SK-N-SH (cell line): Measurements from ENCODE around the gene SERPINE2. TPM values are rescaled to one million over a fixed set of nuclear protein-coding genes. Genes with fewer than 3 reads are reported as not detected.

Experiments
- CTCF ChIA-PET: fragments of 300-600, 350-600 bp; formaldehyde crosslinking; extraction: SDS; loops from one replicate; lab custom pipeline; 2021; lab: Yijun Ruan, JAX
- POLR2A ChIA-PET: fragments of 350-600 bp; sonication (Branson Sonifier 250); formaldehyde crosslinking; extraction: SDS; loops from one replicate; lab custom pipeline; 2020; ENCODE audit warnings: antibody characterized with exemption, inconsistent platforms; lab: Yijun Ruan, JAX
- DNase-seq: peaks from one replicate; pipeline ENCODE4 v3.0.0; 2012
- H2AFZ ChIP-seq: fragments of 200-600 bp; sonication (generic); 2 replicates; pipeline ENCODE4 v1.8.1; 2016; ENCODE audit warnings: antibody characterized with exemption, mild to moderate bottlenecking, low read depth
- H3F3A ChIP-seq: fragments of 200-600 bp; sonication (generic); replicated peaks from 2 replicates; pipeline ENCODE3; 2016; ENCODE audit warnings: antibody characterized with exemption, mild to moderate bottlenecking; ENCODE audit not compliant: insufficient read depth
- H3K27ac ChIP-seq, 2 experiments: fragments of 200-500 bp in 1 of 2; fragments of 200-600 bp in 1 of 2; sonication (Bioruptor generic) in 1 of 2; sonication (generic), shearing (Covaris generic) in 1 of 2; 2 replicates each; pipeline versions ENCODE4 v1.5.1 to v1.6.1; 2014 to 2016; ENCODE audit warnings: low read depth in 2 of 2, inconsistent platforms in 1 of 2, low read length in 1 of 2, mild to moderate bottlenecking in 1 of 2, mixed read lengths in 1 of 2
- H3K27me3 ChIP-seq: fragments of 200-600 bp; sonication (generic), shearing (Covaris generic); 2 replicates; pipeline ENCODE4 v1.6.1; 2016; ENCODE audit warnings: mixed run types; ENCODE audit not compliant: insufficient read depth
- H3K36me3 ChIP-seq, 2 experiments: fragments of 200-500 bp in 1 of 2; fragments of 200-600 bp in 1 of 2; sonication (Bioruptor generic) in 1 of 2; sonication (generic) in 1 of 2; replicated peaks in 1 of 2; 2 replicates each; pipeline versions ENCODE3 to v1.5.1; 2014 to 2016; ENCODE audit warnings: low read length in 1 of 2, mild to moderate bottlenecking in 1 of 2; ENCODE audit not compliant: insufficient read depth in 2 of 2, control insufficient read depth in 1 of 2
- H3K4me1 ChIP-seq, 2 experiments: fragments of 200-500 bp in 1 of 2; fragments of 200-600 bp in 1 of 2; sonication (Bioruptor generic) in 1 of 2; sonication (generic), shearing (Covaris generic) in 1 of 2; 2 replicates each; pipeline versions ENCODE4 v1.5.1 to v1.6.1; 2014 to 2016; ENCODE audit warnings: low read depth in 1 of 2, low read length in 1 of 2, mixed run types in 1 of 2; ENCODE audit not compliant: insufficient read depth in 2 of 2, control insufficient read depth in 1 of 2
- H3K4me2 ChIP-seq: fragments of 200-600 bp; sonication (generic), shearing (Covaris generic); 2 replicates; pipeline ENCODE4 v1.6.1; 2017; ENCODE audit warnings: mixed run types
- H3K4me3 ChIP-seq, 2 experiments: fragments of 200-500 bp in 1 of 2; fragments of 200-600 bp in 1 of 2; sonication (Bioruptor generic) in 1 of 2; sonication (generic), shearing (Covaris generic) in 1 of 2; 2 replicates each; pipeline versions ENCODE4 v1.5.1 to v1.8.1; 2014 to 2016; ENCODE audit warnings: low read depth in 2 of 2, inconsistent platforms in 1 of 2, low read length in 1 of 2, mild to moderate bottlenecking in 1 of 2, mixed read lengths in 1 of 2, moderate library complexity in 1 of 2
- H3K79me2 ChIP-seq: fragments of 200-600 bp; sonication (generic); 2 replicates; pipeline ENCODE4 v1.8.1; 2017; ENCODE audit warnings: mild to moderate bottlenecking; ENCODE audit not compliant: insufficient read depth
- H3K9ac ChIP-seq: fragments of 200-600 bp; sonication (generic); 2 replicates; pipeline ENCODE4 v1.6.1; 2017; ENCODE audit warnings: mixed run types
- H3K9me2 ChIP-seq: fragments of 200-600 bp; sonication (generic); 2 replicates; pipeline ENCODE4 v1.6.1; 2017; ENCODE audit warnings: mixed run types
- H3K9me3 ChIP-seq: fragments of 200-600 bp; sonication (generic); 2 replicates; pipeline ENCODE4 v1.6.1; 2017; ENCODE audit warnings: mixed run types, mild to moderate bottlenecking, moderate library complexity
- H4K20me1 ChIP-seq: fragments of 200-600 bp; sonication (generic); 2 replicates; pipeline ENCODE4 v1.6.1; 2017; ENCODE audit warnings: mild to moderate bottlenecking, mixed run types; ENCODE audit not compliant: insufficient read depth
- CTCF ChIP-seq: fragments of 200-600 bp; sonication (generic); IDR thresholded peaks from 2 replicates; pipeline ENCODE4 v1.6.1; 2017; ENCODE audit warnings: antibody characterized with exemption, mild to moderate bottlenecking, moderate library complexity
- EP300 ChIP-seq, 2 experiments: IDR thresholded peaks; 2 replicates each; pipeline versions ENCODE4 v1.4.0 to v1.6.1; 2012; ENCODE audit warnings: borderline replicate concordance in 1 of 2, low read depth in 1 of 2, low read length in 1 of 2
- EZH2phosphoT487 ChIP-seq: fragments of 200-600 bp; sonication (generic); IDR thresholded peaks from 2 replicates; pipeline ENCODE4 v1.6.1; 2017; ENCODE audit warnings: low read depth, mixed run types, mild to moderate bottlenecking, antibody characterized with exemption, moderate library complexity, borderline replicate concordance
- FOSL2 ChIP-seq: IDR thresholded peaks from 2 replicates; pipeline ENCODE4 v1.4.0; 2012; ENCODE audit warnings: low read depth, mild to moderate bottlenecking, moderate library complexity, borderline replicate concordance
- FOXJ3 ChIP-seq: sonication (generic); formaldehyde crosslinking; IDR thresholded peaks from 2 replicates; pipeline ENCODE4 v1.5.1; 2020; ENCODE audit warnings: mild to moderate bottlenecking, missing genetic modification reagents
- GATA2 ChIP-seq: sonication (generic); formaldehyde crosslinking; IDR thresholded peaks from 2 replicates; pipeline ENCODE4 v1.5.0; 2020; ENCODE audit warnings: mild to moderate bottlenecking, missing genetic modification reagents
- JUND ChIP-seq: IDR thresholded peaks from 2 replicates; pipeline ENCODE4 v1.4.0; 2012
- MAX ChIP-seq: IDR thresholded peaks from 2 replicates; pipeline ENCODE4 v1.4.0; 2012; ENCODE audit warnings: low read depth
- MEF2A ChIP-seq: IDR thresholded peaks from 2 replicates; pipeline ENCODE4 v1.4.0; 2012; ENCODE audit warnings: low read depth, borderline replicate concordance
- MXI1 ChIP-seq: IDR thresholded peaks from 2 replicates; pipeline ENCODE4 v1.6.1; 2012; ENCODE audit warnings: mild to moderate bottlenecking, low read depth, low read length, improper control_type of control experiment
- NRF1 ChIP-seq: IDR thresholded peaks from 2 replicates; pipeline ENCODE4 v1.6.1; 2012; ENCODE audit warnings: low read depth, mild to moderate bottlenecking, low read length
- RAD21 ChIP-seq: IDR thresholded peaks from 2 replicates; pipeline ENCODE4 v1.6.1; 2012; ENCODE audit warnings: mild to moderate bottlenecking, low read length
- RCOR1 ChIP-seq: fragments of 150-350 bp; IDR thresholded peaks from 2 replicates; pipeline ENCODE4 v1.6.1; 2017; ENCODE audit warnings: antibody characterized with exemption, low read length
- REST ChIP-seq: IDR thresholded peaks from 2 replicates; pipeline ENCODE4 v1.6.1; 2012; ENCODE audit warnings: mild to moderate bottlenecking, low read depth, low read length, moderate library complexity
- RXRA ChIP-seq: IDR thresholded peaks from 2 replicates; pipeline ENCODE4 v1.4.0; 2012; ENCODE audit warnings: low read depth, mild to moderate bottlenecking, borderline replicate concordance
- SIN3A ChIP-seq: IDR thresholded peaks from 2 replicates; pipeline ENCODE4 v1.6.1; 2012; ENCODE audit warnings: low read depth, mild to moderate bottlenecking, low read length, moderate library complexity, borderline replicate concordance
- TEAD4 ChIP-seq: IDR thresholded peaks from 2 replicates; pipeline ENCODE4 v1.4.0; 2012; ENCODE audit warnings: mild to moderate bottlenecking, borderline replicate concordance; ENCODE audit not compliant: insufficient read depth
- USF1 ChIP-seq: IDR thresholded peaks from 2 replicates; pipeline ENCODE4 v1.4.0; 2012; ENCODE audit warnings: low read depth, borderline replicate concordance
- USF2 ChIP-seq: fragments of 150-350 bp; IDR thresholded peaks from 2 replicates; pipeline ENCODE4 v1.6.1; 2017; ENCODE audit warnings: antibody characterized with exemption, low read length, low read depth, borderline replicate concordance
- YY1 ChIP-seq: IDR thresholded peaks from 2 replicates; pipeline ENCODE4 v1.4.0; 2012; ENCODE audit warnings: low read depth, mild to moderate bottlenecking
- WGBS: methylation state at CpG from one replicate; pipeline ENCODE4 v1.1.6; 2017; ENCODE audit warnings: low lambda C conversion rate; 5-methylcytosine and 5-hydroxymethylcytosine counted together
- polyA plus RNA-seq, 3 experiments: library from polyadenylated mRNA; depleted of rRNA; stranded (reverse); fragments of >200 nt; gene quantifications; 2 replicates each; pipeline ENCODE4 v1.2.3, GENCODE V29; 2012

The SERPINE2 gene
- polyA plus RNA-seq, 1 of the 3 experiments (the other 2 are of a cell fraction): 249 TPM

- H2AFZ ChIP-seq: no peak overlapping the region
- CTCF ChIA-PET: no interaction called here
- H3K9me2 ChIP-seq: no peaks in the 10 kb centered on the region
- no peaks in the 10 kb centered on the region for H4K20me1 ChIP-seq
- POLR2A ChIA-PET: no interaction called here
- H3K9ac ChIP-seq: no peak overlapping the region
- H3K4me3 ChIP-seq: no peak overlapping the region
- H3F3A ChIP-seq: no peaks in the 10 kb centered on the region
- H3K4me1 ChIP-seq: peaks cover 0 to 4% of the 10 kb centered on the region in 2 experiments; a peak in 2 of 4 replicates
- no peaks in the 10 kb centered on the region for H3K27me3 ChIP-seq
- H3K9me3 ChIP-seq: no peaks in the 10 kb centered on the region
- no peaks in the 10 kb centered on the region for H3K79me2 ChIP-seq
- no peak overlapping the region for H3K27ac ChIP-seq
- WGBS: 51% methylated on average over 3 of the region's 3 CpGs
- DNase-seq: no peak
- H3K4me2 ChIP-seq: no peak overlapping the region
- no peak for TF ChIP-seq USF1
- no peak for TF ChIP-seq RXRA
- TF ChIP-seq RAD21: no peak
- TF ChIP-seq JUND: no peak
- TF ChIP-seq GATA2 (CRISPR knock-in tag): no peak
- TF ChIP-seq MAX: no peak
- no peak for TF ChIP-seq USF2
- H3K36me3 ChIP-seq: no peaks in the 10 kb centered on the region
Measured at GRCh38 chr2:224073676-224074075, 34.6 kb upstream of the SERPINE2 start.

- H3K4me2 ChIP-seq: no peak overlapping the region
- WGBS: 78% methylated on average over 4 of the region's 4 CpGs
- H3K27me3 ChIP-seq: no peaks in the 10 kb centered on the region
- POLR2A ChIA-PET: no interaction called here
- DNase-seq: no peak
- H3K36me3 ChIP-seq: no peaks in the 10 kb centered on the region
- H3K4me3 ChIP-seq: no peak overlapping the region
- H4K20me1 ChIP-seq: no peaks in the 10 kb centered on the region
- no peaks in the 10 kb centered on the region for H3F3A ChIP-seq
- no peaks in the 10 kb centered on the region for H3K9me2 ChIP-seq
- CTCF ChIA-PET: interaction anchor here (0.9 to 1.4 kb wide), 2 partner anchors 9 to 103 kb away, joined by 3 read pairs; no protein-coding TSS in a partner anchor
- H3K4me1 ChIP-seq: no peaks in the 10 kb centered on the region
- no peak overlapping the region for H2AFZ ChIP-seq
- no peak overlapping the region for H3K27ac ChIP-seq
- no peaks in the 10 kb centered on the region for H3K9me3 ChIP-seq
- TF ChIP-seq REST (no peak), RXRA (no peak), YY1 (no peak), FOSL2 (no peak), SIN3A (no peak), TEAD4 (no peak), RCOR1 (no peak), MXI1 (no peak), CTCF (no peak), MEF2A (no peak), EZH2phosphoT487 (no peak), EP300 (IDR thresholded peaks at IDR 0.05; ENCODE audit: borderline replicate concordance in 1 of 2, low read depth in 1 of 2, low read length in 1 of 2) (no peak), FOXJ3 (CRISPR knock-in tag) (no peak), NRF1 (no peak)
- H3K79me2 ChIP-seq: no peaks in the 10 kb centered on the region
- H3K9ac ChIP-seq: no peak overlapping the region
Measured at GRCh38 chr2:224072541-224073188, 33.6 kb upstream of the SERPINE2 start.
